Retinal pigment epithelial cell (primary cell): ENCODE measurements around the gene PSMD12.
A peak's percentile ranks its signal among the peaks of the same experiment; 100 is the strongest.
"Not testable (repeated sequence)": the region's sequence is repeated elsewhere in the genome, so short reads cannot be mapped to it uniquely, and the experiment has no call there.

Experiments used
- DNase-seq: peaks from one replicate; pipeline ENCODE4 v3.0.0-alpha.2; 2010; ENCODE audit warnings: low read depth
- H3K4me3 ChIP-seq: 2 replicates; pipeline ENCODE4 v1.5.1; 2011; ENCODE audit warnings: mild to moderate bottlenecking, low read length, control low read depth, moderate library complexity
- TF ChIP-seq, protein P1 (sequence below): conservative IDR thresholded peaks from 2 replicates; pipeline ENCODE4 v1.5.1; 2011; ENCODE audit warnings: low read depth, low read length, control low read depth, inconsistent platforms

The PSMD12 gene

DNA sequence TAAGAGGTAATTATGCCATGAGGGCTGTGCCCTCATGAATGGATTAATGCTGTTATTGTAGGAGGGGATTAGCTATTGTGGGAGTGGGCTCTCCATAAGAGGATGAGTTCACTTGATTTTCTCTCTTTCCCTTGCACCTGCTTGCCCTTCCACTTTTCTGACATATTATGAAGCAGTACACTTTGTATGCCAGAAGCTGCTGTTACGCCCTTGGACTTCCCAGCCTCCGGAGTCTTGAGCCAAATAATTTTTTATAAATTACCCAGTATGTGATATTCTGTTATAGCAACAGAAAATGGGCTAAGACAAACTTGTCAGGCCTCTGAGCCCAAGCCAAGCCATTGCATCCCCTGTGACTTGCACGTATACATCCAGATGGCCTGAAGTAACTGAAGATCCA lies 38.4 kb downstream of the PSMD12 start:
- TF ChIP-seq, protein P1, sequence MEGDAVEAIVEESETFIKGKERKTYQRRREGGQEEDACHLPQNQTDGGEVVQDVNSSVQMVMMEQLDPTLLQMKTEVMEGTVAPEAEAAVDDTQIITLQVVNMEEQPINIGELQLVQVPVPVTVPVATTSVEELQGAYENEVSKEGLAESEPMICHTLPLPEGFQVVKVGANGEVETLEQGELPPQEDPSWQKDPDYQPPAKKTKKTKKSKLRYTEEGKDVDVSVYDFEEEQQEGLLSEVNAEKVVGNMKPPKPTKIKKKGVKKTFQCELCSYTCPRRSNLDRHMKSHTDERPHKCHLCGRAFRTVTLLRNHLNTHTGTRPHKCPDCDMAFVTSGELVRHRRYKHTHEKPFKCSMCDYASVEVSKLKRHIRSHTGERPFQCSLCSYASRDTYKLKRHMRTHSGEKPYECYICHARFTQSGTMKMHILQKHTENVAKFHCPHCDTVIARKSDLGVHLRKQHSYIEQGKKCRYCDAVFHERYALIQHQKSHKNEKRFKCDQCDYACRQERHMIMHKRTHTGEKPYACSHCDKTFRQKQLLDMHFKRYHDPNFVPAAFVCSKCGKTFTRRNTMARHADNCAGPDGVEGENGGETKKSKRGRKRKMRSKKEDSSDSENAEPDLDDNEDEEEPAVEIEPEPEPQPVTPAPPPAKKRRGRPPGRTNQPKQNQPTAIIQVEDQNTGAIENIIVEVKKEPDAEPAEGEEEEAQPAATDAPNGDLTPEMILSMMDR, result no peak
- DNase-seq, result no peak
- H3K4me3 ChIP-seq, result no peak overlapping the region

DNA sequence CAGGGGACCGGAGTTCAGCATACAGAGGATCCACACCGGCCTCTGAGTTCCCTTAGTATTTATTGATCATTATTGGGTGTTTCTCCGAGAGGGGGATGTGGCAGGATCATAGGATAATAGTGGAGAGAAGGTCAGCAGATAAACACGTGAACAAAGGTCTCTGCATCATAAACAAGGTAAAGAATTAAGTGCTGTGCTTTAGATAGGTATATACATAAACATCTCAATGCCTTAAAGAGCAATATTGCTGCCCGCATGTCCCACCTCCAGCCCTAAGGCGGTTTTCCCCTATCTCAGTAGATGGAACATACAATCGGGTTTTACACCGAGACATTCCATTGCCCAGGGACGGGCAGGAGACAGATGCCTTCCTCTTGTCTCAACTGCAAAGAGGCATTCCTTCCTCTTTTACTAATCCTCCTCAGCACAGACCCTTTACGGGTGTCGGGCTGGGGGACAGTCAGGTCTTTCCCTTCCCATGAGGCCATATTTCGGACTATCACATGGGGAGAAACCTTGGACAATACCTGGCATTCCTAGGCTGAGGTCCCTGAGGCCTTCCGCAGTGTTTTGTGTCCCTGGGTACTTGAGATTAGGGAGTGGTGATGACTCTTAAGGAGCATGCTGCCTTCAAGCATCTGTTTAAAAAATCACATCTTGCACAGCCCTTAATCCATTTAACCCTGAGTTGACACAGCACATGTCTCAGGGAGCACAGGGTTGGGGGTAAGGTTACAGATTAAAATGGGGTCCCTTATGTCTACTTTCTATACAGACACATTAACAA lies 39.2 kb downstream of the PSMD12 start:
- not testable (repeated sequence) for DNase-seq, H3K4me3 ChIP-seq

DNA sequence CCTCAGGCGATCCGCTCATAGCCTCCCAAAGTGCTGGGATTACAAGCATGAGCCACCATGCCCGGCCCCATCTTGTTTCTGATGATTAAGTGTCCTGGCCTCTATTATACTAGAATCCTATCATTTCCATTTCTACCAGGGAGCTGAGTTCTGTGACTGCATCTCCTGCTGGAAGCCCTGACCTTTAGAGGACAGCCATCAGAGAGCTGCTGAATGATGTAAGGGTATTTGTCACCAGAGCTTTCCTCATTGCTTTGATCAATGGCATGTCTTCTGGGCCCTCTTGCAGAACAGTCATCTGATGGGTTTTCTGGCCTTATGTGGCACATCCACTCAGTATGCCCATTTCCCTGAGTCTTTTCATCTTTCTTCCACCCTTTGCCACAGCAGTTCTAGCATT lies 39.9 kb downstream of the PSMD12 start:
- TF ChIP-seq, protein P1, result no peak
- no peak overlapping the region for H3K4me3 ChIP-seq
- DNase-seq, result no peak

DNA sequence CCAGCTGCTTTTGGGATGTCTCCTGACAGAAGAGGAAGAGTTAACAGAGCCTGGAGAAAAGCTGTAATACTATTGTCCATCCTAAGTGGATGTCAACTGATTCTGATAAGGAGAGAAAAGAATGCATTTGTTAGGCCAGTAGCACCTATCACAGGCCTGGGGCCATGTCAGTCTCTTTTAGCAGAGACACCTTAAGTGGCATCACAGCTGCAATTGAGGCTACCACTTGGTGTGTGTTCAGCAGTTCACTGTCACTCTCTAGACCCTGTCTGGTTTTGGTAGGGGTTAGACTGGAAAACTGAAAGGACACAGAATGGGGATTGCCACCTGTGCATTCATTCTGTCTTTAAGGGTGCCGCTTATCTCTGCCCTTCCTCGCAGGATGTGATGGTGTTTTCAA lies 42.0 kb downstream of the PSMD12 start:
- TF ChIP-seq, protein P1, result no peak
- no peak for DNase-seq
- no peak overlapping the region for H3K4me3 ChIP-seq

DNA sequence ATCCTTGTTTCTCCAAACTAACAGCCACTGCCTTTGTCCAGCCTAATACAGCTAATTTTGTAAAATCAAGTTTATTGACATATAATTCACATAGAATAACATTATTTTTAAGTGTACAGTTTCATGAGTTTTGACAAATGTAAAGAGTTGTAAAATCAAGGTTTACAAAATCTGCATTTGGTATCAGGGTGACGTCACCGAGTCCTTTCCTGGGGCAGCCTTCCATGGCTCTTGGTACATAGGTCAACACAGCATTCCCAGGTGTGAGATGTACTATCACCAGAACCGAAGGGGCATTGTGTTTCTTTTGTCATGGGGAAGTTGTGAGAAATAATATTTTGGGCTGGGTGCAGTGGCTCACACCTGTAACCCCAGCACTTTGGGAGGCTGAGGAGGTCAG lies 42.9 kb downstream of the PSMD12 start:
- H3K4me3 ChIP-seq, result no peak overlapping the region
- TF ChIP-seq, protein P1, result no peak
- DNase-seq, result no peak

DNA sequence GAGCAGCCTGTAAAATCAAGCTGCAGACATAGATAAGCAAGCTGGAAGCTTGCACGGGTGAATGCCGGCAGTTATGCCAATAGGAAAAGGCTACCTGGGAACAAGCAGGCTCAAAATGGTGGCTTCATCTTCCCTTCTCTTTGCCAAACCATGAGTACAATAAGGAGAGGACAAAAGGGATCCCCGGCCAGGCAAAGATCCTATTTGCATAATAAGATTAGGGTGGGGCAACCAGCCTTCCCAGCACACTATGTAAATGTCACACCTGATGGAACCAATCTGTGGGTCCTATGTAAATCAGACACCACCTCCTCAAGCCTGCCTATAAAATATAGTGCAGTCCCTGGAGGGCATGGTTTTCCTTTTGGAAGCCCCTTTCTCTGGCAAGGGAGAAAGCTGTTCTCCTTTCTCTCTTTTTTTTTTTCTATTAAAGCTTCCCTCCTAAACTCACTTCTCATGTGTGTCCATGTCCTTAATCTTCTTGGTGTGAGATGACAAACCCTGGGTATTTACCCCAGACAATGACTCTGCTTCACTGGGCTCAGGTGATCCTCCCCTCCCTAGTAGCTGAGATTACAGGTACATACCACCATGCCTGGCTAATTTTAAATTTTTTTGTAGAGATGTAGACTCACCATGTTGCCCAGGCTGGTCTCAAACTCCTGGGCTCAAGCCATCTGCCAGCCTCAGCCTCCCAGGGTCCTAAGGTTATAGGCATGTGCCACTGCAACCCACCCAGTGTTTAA lies 44.2 kb downstream of the PSMD12 start:
- no peak overlapping the region for H3K4me3 ChIP-seq
- peak; percentile 17 for DNase-seq
- TF ChIP-seq, protein P1, result no peak

DNA sequence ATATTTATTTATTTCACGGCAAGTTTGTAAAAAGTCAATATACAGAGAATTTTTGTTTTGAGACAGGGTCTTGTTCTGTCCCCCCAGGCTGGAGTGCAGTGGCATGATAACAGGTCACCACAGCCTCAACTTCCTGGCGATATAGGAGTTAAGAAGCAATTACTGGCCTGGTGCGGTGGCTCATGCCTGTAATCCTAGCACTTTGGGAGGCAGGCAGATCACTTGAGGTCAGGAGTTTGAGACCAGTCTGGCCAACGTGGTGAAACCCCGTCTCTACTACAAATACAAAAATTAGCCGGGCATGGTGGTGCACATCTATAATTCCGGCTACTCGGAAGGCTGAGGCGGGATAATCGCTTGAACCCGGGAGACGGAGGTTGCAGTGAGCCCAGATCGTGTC lies 44.9 kb downstream of the PSMD12 start:
- not testable (repeated sequence) for H3K4me3 ChIP-seq, DNase-seq

DNA sequence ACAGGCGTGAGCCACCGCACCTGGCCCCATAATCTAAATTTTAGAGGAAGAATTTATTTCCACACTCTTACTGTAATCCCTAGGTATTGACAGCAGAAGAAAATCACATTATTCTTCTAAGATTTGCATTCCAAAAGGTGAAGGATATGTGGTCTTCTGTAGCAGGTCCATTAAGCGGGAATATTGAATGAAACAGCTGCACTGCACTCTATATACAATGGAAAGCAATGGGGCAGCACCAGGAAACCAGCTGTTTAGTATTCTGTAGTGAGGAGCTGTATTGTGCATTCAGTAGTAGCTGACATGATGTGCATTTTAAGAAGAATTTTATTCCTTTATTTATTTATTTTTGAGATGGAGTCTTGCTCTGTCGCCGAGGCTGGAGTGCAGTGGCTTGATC lies 49.6 kb downstream of the PSMD12 start:
- no peak for DNase-seq
- no peak overlapping the region for H3K4me3 ChIP-seq
- TF ChIP-seq, protein P1, result no peak
